Fibroblast of skin of scalp (primary cell): ENCODE measurements around the gene PLPPR2.
"Not testable (repeated sequence)": the region's sequence is repeated elsewhere in the genome, so short reads cannot be mapped to it uniquely, and the experiment has no call there.

Experiments used
- DNase-seq: peaks from one replicate; pipeline ENCODE4 v3.0.0-alpha.2; 2013

The PLPPR2 gene

DNA sequence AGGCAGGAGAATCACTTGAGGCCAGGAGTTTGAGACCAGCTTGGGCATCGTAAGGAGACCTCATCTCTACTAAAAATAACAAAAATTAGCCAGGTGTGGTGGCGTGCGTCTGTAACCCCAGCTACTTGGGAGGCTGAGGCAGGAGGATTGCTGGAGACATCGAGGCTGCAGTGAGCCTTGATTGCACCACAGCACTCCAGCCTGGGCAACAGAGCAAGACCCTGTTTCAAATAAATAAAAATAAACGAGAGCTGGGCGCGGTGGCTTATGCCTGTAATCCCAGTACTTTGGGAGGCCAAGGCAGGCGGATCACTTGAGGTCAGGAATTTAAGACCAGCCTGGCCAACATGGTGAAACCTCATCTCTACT lies 15.1 kb upstream of the PLPPR2 start:
- not testable (repeated sequence) for DNase-seq

DNA sequence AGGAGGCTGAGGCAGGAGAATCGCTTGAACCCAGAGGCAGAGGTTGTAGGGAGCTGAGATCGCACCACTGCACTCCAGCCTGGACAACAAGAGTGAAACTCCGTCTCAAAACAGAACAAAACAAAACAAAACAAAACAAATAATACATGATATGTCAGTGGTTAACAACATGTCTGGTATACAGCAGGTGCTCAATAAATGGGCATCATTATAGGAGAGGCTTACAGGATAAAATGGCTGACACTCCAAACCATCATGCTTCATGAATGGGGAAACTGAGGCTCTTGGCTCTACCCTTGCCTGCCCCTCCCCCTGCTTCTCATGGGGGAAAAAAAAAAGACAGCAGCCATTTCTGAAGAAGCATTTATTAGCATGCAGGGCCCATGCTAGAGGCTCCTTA lies 12.8 kb upstream of the PLPPR2 start:
- DNase-seq = no peak

- DNase-seq = no peak
Observed at GRCh38 chr19:11345122-11345803, 10.0 kb upstream of the PLPPR2 start.

- DNase-seq = peak; percentile 99
Observed at GRCh38 chr19:11346104-11346940, 8.9 kb upstream of the PLPPR2 start, which contains the start of the genes CCDC159 and TMEM205. TSS of gene CCDC159 (plus strand) at chr19:11346519. CDS start at chr19:11346607, 88 bp downstream. TSS of gene TMEM205 (minus strand) at chr19:11346268. CDS start at chr19:11345619, 649 bp downstream.

DNA sequence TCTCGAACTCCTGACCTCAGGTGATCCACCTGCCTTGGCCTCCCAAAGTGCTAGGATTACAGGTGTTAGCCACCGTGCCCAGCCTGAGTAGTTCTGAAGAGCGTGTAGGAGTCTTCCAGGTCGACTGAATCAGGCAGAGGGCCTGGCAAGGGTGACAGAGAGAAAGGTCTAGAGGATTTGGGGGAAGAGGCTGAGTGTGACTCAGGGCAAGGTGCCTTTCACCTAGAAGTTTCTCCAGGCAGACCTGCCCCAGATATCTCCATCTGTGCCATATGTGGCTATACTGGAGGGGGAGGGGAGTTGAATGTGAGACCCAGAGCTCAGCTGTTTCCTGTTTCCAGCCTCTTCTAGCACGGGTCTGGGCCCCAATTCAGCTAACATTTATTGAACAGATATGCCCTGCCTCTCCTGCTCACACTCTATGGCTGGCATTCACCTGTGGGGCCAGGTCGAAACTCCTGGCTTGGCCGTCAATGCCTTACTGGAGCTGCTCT lies 7.6 kb upstream of the PLPPR2 start:
- DNase-seq = no peak

DNA sequence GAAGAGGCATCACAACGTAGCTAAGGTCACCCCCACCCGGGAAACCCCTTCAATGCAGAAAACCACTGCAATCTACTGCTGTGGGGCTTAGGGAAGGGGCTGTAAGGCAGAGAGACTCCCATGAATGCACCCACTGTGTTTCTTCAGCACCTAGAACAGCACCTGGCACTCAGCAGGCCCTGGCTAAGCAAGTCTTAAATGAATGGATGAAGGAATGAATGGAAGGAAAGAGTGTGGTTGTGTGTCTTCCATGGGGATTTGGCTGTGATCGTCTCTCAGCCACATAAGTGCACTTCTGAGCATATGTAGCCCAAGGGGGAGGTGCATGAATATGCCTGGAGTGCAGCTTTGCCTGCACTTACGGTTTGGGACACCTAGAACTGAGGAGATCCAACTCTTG lies 6.1 kb upstream of the PLPPR2 start:
- no peak for DNase-seq

DNA sequence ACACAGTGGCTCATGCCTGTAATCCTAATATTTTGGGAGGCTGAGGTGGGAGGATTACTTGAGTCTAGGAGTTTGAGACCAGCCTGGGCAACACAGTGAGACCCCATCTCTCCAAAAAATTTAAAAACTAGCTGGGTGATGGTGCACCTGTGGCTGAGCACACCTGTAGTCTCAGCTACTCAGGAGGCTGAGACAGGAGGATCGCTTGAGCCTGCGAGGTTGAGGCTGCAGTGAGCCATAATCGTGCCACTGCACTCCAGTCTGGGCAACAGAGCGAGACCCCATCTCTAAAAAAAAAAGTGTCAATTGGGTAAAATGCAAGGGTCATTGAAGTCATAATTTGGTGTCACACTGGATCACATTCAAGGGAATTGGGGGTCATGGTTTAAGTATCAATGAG lies 1.1 kb upstream of the PLPPR2 start:
- not testable (repeated sequence) for DNase-seq

- no peak for DNase-seq
Observed at GRCh38 chr19:11356074-11356397, 804 bp downstream of the PLPPR2 start.

DNA sequence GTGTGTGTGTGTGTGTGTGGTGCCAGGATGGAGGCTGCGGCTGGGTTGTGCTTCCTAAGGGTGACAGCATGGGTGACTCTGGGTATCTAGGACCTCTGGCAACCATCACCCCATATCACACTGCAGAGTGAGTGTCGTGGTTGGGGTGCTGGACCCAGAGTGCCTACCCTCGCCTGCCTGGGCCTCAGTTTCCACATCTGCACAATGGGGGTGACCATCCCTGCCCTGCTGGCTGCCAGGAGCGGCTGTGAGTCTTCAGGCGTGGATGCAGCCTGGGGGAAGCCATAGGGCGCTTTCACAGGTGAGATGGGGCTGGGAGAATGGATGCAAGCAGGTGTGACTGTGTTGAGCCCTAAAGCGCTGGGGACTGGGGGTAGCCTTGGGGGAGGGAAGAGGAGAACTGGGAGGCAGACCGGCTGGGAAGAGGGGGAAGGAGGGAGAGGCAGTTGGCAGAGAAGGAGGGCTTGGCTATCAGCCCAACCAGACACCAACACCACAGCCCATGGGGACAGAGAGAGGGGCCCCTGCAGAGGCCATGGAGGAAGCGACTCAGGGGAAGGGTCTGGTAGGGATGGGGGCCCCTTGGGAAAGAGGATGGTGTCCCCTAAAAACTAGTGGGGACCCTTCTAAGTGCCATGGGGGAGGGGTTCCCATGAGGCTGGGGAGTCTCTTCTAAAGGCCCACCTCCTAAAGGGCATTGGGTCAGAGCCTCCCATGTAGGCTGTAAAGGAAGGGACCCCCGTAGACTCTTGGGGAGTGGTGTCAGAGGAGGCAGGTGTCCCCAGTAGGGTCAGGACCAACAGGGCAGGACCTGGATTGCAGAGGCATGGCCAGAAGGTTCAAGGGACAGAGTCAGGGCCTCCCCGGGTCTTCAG lies 1.7 kb downstream of the PLPPR2 start:
- no peak for DNase-seq

DNA sequence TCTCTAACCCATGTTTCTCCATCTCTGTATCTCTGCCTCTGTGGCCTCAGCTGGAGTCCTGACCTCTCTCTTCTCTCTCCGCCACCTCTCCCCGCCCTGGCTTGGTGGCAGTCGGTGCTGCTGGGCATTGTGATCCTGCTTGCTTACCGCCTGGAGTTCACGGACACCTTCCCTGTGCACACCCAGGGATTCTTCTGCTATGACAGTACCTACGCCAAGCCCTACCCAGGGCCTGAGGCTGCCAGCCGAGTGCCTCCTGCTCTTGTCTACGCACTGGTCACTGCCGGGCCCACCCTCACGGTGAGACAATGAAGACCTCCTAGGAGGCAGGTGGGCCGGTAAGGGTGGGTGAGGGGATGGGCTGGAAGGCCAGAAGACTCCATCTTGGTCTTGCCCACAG lies 4.2 kb downstream of the PLPPR2 start:
- DNase-seq = no peak

DNA sequence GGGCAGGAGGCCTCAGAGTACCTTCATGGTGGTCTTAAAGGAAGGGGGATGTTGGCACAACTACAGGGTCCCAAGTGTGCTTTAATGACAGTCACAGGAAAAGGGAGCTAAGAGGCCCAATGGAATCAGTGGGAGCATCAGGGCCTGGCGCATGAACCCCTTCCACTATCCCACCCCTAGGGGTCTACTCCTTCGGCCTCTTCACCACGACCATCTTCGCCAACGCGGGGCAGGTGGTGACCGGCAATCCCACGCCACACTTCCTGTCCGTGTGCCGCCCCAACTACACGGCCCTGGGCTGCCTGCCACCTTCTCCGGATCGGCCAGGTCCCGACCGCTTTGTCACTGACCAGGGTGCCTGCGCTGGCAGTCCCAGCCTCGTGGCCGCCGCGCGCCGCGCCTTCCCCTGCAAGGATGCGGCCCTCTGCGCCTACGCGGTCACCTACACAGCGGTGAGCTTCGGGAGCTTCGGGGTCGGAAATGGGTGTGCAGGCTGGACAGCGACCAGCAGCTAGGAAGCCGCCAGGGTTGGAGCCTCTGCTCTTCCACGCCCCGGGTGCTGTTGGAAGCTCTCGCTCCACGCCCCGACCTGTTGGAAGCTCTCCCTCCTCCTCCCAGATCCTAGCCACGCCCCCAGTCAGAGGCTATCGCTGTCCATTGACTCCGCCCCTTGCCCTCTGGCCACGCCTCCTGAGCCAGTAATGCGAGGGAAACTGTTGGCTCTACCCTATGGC lies 6.0 kb downstream of the PLPPR2 start:
- no peak for DNase-seq

DNA sequence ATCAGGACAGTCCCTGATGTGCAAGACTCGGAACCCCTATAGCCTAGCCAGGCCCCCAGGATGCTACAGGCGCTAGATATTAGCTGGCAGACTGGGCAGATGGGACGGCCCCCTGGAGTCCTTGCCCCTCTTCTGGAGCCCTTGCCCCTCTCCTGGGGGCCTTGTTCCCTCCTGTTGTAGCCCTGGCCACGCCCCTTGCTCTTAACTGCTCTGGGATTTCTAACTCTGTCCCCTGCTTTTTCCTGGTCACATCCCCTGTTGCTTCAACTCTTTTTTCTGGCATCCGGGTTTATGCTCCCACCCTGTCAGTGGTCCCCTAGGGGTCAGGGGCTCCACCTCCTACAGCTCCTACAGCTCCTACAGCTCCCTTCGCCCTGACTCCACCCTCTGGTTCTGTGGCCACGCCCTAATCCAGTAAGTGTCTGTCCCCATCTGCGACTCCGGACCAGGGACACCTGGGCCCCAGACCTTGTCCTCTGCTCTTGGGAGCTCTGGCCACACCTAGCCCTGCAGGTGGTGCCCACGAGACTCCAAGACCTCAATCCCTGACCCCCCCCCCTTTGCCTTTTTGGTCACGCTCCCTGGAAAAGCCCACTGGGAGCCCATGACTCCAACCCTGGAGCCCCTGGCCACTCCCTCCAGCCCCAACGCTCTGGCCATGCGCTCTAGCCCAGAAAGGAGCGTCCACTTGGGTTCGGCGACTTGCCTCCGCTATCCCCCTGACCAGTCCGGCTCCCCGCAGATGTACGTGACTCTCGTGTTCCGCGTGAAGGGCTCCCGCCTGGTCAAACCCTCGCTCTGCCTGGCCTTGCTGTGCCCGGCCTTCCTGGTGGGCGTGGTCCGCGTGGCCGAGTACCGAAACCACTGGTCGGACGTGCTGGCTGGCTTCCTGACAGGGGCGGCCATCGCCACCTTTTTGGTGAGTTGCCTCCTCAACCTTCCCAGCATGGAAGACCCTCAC lies 6.8 kb downstream of the PLPPR2 start:
- DNase-seq = no peak

DNA sequence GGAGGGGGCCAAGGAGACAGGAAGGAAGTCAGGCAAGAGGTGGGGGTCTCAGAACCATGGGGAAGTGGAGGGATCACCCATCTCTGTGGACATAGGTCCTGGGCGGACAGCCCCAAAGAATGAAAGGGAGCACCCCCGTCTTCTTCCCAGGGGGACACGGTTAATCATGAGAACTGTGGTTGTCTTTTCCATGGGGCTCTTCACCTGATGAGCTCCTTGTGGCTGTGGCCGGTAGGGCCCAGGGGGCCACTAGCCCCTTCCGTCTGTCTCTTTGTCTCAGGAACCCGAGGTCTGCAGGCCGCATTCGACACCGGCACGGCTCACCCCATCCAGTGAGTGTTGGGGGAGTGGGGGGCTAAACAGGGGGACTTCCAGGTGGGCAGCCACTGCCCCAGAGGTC lies 8.6 kb downstream of the PLPPR2 start:
- DNase-seq = no peak

GRCh38 chr19:11364296-11364904 lies 9.2 kb downstream of the PLPPR2 start:
- no peak for DNase-seq

DNA sequence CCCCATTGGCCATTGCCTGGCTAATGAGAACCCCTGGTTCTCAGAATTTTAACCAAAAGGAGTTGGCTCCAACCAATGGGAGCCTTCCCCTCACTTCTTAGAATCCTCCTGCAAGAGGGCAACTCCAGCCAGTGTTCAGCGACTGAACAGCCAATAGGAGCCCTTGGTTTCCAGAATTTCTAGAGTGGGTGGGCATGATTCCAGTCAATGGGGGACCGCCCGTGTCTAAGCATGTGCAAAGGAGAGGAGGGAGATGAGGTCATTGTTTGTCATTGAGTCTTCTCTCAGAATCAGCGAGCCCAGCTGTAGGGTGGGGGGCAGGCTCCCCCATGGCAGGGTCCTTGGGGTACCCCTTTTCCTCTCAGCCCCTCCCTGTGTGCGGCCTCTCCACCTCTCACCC lies 9.7 kb downstream of the PLPPR2 start:
- DNase-seq = no peak

GRCh38 chr19:11365557-11366117 lies 10.4 kb downstream of the PLPPR2 start:
- DNase-seq = no peak

DNA sequence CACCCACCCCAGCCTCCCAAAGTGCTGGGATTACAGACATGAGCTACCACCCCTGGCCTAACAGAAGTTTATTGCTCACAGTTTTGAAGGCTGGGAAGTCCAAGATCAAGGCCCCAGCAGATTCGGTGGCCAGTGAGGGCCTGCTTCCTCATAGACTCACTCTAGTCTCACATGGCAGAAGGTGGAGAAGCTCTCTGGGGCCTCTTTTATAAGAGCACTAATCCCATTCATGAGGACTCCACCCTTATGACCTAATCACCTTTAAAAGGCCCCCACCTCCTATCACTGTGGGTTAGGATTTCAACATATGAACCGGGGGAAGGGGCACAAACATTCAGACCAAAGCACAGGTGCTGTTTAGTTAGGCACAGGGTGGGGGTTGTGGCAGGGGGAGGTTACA lies 12.3 kb downstream of the PLPPR2 start:
- DNase-seq = no peak

DNA sequence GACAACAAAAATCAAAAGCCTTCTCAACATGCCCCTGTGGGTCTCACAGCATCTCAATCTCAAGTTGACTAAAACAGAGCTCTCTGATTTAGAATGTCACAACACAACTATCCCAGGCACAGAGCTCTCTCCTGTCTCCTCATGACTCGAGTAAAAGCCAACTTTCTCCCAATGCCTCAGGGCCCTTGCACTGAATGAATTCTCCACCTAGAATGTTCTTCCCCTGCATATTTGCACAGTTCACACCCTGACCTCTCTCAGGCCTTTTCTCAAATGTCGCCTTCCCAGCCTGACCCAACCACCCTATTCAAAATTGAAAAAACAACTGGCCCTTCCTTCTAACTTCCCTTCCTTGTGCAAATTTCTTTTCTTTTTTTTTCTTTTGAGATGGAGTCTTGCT lies 15.5 kb downstream of the PLPPR2 start:
- no peak for DNase-seq

DNA sequence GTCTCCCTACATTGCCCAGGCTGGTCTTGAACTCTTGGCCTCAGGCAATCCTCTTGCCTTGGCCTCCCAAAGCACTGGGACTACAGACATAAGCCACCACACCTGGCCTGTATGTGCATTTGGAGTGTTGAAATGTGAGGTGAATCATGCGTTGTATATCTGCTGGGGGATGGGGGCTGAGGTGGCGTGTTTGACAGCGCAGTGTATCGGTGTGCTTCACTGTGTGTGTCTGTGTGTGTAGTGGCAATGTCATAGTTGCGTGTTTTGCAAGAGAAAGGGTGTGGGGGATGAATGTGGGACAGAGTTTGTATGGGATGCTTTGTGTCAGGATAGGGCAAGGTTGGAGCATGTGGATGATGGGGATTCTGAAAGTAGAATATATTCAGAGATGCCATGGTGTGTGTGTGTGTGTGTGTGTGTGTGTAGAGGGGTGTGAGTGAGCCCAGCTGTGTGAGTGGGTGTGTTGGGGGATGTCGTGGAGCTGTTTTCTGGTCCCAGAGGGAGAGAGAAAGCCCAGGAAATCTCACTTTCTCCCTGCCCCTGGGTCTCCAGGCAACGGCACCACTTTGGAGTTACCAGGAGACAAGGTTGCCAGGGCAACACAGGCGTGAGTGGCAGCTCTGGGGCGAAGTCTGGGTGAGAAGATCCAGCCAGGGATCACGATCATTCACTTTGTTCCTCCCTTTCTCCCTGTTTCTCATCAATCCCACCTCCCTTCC lies 18.1 kb downstream of the PLPPR2 start:
- peak; percentile 14 for DNase-seq
